ENCODE data around the gene NDUFA8. TPM values are rescaled to one million over a fixed set of nuclear protein-coding genes. Genes with fewer than 3 reads are reported as not detected.

NDUFA8 gene
- polyA plus RNA-seq, 1 donor: 58.6 TPM

GRCh38 chr9:122184551-122184950 is 25.0 kb upstream of the NDUFA8 start:
- no peak for DNase-seq

- no peak for DNase-seq
Observed at GRCh38 chr9:122183501-122183900, 23.9 kb upstream of the NDUFA8 start.

GRCh38 chr9:122180633-122181032 is 21.1 kb upstream of the NDUFA8 start:
- no peak for DNase-seq

GRCh38 chr9:122179690-122180074 is 20.1 kb upstream of the NDUFA8 start:
- DNase-seq: no peak

DNA sequence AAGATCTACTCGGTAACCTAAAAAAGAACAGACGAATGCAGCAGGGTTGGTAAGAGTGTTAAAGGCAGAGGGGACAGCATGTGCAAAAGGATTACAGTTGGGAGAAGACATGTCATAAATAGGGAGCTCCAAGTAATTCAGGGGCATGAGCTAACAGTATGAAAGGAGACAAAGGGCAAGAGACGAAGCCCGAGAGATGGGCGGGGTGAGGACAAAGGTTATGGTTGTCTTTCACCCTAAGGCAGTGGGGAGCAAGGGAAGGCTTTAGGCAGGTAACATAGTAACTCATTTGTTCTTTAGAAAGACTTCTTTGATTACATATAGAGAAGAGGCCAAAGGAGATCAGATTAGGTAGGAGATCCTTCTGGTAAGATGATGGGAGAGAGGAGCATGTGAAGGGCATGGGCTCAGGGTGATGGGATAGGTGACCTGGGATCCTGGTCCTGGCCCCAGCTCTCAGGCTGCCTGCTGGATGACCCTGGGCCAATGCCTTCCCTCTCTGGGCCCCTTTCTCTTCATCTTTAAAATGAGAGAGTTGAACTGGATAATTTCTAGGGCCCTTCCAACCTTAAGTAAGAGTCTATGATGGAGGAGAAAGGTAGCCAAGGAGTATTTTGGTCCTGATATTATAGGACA is 19.6 kb upstream of the NDUFA8 start:
- DNase-seq: no peak

DNA sequence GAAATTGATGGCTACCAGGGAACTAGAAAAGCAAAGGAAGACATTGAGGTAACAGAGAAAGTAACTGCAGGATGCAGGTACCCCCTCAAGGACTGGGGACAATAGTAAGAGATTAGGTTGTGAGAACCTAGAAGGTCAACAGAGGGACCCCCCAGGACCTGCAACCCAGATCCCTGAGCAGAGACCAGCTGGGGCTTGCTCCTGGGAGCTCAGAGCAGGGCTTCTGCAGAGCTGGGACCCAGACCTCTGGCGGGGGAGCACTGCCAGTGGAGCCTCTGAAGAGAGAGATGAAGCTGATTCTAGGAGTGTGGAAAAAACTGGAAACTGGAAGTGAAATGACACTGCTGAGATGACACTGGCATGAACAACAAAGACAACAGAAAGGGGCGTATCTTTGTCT is 17.3 kb upstream of the NDUFA8 start:
- DNase-seq: no peak

DNA sequence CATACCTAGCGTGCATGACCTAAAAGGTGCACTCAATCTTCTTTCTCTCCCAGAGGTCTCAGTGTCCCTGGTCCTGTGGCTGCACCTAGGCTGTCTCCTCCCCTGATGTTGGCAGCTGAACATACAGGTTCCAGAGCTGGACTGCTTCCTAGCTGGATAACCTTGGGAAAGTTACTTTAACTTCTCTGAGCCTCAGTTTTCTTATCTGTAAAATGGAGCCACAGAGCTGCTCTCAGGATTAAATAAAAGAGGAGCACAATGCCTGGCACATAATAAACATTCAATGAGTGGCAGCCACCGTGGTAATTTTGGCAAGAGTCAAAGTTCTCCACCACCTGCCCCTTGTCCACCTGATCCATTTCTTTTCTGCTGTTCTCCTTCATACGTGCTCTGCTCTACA is 14.1 kb upstream of the NDUFA8 start:
- DNase-seq: no peak

DNA sequence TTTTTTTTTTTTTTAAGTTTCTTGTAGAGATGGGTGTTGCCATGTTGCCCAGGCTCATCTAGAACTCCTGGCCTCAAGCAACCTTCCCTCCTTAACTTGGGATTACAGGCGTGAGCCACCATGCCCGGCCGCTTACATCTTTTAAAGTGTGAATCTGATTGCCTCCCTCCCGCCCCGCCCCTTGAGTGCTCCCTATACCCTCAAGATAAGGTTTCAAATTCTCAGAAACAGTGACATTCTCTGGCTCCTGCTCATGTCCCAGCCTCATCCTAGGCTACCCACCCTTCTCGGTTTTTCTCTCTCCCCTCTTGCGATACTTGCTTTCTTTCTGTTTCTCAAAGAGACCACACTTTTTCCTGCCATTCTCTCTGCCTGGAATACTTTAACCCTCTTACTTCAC is 12.6 kb upstream of the NDUFA8 start:
- no peak for DNase-seq

DNA sequence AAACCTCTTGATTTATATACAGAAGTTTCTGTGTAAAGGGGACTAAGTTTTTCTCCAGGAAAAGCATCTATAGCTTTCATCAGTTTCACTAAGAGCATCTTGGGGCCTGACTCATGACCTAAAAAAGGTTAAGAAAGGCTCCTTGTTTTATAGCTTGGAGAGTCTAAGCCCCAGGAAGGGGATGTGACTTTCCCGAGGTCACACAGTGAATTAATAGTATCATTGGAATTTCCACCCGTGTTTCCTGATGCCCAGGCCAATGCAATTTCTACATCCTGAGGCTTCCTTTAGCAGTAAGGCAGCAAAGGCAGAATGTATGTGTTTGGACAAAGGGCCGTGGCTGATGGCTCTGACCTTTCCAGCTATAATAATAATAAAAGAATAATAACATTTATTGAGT is 8.8 kb upstream of the NDUFA8 start:
- no peak for DNase-seq

DNA sequence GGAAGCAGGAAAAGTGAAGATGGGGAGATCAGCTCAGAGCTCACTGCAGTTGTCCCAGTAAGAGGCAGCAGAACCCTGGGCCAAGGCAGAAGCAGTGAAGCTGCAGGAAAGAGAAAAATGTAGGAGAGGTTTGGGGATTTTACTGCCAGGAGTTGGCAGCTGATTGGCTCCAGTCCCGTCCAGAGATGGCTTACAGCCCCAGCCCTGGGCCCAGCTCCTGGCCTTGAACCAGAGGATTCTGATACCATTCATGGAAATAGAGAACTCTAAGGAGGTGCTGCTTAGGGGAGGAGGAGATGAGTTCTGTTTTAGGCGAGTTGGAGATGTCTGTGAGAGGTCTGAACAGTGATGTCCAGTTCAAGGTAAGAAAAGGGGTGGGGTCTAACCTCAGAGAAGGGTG is 4.7 kb upstream of the NDUFA8 start:
- DNase-seq: no peak

GRCh38 chr9:122162415-122162814 is 2.8 kb upstream of the NDUFA8 start:
- no peak for DNase-seq

GRCh38 chr9:122159925-122160246 is 307 bp upstream of the NDUFA8 start:
- DNase-seq: no peak

GRCh38 chr9:122158202-122158601 is 1.4 kb downstream of the NDUFA8 start:
- no peak for DNase-seq

DNA sequence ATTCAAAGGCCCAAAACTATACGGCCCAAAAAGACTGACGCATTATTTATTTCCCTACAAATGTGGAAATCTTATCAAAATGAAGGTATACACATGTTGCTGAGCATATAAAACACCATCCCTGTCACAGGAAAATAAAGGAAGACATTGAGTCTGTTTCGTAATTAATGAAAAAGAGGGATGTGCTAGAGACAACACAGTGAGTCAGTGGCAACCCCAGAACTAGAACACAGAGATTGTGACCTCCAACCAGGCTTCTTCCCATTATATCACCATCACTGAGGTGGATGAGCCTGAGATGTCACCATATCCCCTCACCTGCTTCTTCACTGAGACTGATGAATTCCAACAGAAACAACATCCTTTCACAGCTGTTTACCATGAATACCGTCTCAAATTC is 3.8 kb downstream of the NDUFA8 start:
- DNase-seq: no peak

DNA sequence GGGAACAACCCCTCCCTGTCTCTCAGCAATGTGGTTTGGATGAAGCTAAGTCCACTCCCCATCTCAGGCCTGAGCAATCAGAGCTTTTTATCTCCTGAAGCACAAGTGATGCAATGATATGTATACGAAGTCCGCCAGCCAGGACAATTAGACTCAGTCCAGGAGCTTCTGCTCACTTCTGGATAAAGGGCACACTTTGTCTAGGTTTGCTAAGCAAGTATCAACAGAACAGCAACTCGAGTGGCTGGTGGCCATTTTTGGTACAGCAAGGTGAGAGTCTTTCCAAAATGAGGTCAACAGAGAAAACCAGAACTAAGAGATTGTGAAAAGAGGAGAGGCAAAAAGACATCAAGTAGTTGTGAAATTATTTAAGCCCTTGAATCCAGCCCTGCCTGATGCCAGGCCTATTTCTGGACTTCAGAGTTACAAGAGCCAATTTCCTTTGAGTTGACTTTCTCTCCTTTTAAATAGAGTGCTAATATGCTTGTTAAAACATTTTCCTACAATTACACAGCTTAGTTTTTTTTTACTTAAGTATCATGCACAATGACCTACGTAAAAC is 8.2 kb downstream of the NDUFA8 start:
- DNase-seq: no peak

DNA sequence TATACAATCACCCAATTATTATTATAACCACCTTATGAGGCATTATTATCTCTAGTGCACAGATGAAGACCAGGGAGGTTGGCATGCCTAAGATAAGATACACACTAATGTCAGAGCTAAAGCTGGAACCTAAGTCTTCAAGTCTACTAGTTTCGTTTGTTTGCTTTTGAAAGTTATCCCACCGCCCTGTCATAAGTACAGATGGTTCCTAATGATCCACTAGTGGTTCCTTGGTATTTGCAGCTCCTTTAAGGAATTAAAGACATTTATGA is 14.1 kb downstream of the NDUFA8 start:
- DNase-seq: no peak

DNA sequence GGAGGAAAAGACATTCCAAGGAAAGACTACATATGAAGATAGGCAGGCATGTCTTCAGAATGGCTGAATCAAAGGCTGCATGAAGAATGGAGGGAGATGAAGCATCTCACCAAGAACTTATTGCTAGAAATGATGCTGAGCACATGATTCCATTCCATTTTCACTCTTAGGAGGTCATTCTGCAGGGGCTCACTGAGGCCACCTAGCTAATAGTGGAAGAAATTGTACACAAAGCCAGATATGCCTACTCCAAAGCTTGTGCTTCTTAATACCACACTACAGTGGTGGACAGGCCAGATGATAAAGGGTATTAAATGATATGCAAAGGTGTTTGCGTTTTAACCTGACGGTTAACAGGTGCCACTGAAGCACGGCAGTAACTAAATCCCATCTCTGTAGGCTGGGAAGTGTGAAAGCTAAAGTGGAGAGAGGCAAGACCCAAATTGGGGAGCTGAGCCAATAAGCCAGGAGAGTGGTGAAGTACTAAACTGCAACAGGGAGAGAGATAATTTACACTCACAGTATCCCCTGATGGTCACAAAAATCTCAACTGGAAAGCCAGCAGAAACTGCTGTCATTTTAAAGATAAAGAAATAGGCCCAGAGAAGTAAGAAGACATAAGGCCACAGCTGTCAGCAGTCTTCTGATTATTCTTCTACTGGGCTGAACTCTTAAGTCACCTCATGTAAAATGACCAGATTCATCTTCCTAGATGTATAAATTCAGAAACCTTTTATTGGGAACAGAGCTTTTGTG is 14.6 kb downstream of the NDUFA8 start:
- no peak for DNase-seq

DNA sequence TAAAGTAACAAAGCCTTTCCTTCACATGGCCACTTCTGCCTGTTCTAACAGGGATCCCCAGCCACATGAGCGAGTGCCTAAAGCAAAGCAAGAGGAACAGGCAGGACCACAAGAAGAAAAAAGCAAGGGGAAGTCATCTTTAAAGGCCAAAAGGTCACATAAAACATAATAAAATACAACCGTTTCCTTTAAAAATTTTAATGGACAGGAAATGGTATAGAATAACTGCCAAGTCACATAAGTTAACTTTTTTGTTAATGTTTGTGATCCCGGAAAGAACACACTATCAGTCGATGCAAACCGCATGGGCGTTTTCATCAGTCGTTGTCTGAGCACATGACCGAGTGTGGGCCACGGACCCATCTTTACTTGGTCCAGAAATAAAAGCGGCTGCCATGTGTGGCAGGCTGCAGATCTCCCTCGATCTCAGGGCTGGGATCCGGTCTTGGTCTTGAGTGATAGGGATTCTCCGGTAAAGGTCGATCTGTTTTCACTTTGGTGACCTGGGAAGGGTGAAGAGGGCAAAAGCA is 15.6 kb downstream of the NDUFA8 start:
- DNase-seq: no peak

DNA sequence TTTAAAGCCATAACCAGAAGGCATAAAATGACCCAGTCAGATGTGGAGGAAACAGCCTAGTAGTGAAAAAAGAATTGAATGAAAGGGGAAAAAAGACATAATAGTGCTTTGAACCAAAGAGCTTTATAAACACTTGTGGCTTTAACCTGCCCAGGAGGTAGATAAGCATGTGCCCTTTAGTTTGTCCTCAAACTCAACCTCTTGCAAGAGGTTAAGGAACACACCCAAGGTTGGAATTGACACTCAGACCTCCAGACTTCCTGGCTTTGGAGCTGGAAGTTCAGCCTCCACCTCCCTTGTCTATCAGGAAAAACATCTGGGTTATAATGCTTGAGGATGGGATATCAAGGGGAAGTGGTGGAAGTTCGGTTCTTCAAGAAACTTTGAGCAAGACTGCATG is 16.3 kb downstream of the NDUFA8 start:
- no peak for DNase-seq

DNA sequence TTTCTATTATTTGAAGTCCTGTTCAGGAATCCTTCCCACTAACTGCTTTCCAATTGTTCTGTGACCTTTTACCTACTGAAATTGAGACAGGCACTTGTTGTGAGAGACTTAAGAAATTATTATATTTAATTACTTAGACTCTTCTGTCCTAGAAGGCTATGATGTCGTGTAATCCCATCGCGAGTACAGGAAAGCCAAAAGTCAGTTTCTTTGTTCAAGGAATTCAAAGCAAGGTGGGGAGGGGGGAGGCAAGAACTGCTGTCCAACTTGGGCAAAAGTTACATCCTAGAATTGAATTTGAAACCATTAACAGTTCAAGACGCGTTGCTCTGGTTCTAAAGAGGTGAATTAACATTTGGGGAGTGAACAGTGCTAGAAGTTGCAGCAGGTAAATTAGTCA is 17.9 kb downstream of the NDUFA8 start:
- DNase-seq: no peak

DNA sequence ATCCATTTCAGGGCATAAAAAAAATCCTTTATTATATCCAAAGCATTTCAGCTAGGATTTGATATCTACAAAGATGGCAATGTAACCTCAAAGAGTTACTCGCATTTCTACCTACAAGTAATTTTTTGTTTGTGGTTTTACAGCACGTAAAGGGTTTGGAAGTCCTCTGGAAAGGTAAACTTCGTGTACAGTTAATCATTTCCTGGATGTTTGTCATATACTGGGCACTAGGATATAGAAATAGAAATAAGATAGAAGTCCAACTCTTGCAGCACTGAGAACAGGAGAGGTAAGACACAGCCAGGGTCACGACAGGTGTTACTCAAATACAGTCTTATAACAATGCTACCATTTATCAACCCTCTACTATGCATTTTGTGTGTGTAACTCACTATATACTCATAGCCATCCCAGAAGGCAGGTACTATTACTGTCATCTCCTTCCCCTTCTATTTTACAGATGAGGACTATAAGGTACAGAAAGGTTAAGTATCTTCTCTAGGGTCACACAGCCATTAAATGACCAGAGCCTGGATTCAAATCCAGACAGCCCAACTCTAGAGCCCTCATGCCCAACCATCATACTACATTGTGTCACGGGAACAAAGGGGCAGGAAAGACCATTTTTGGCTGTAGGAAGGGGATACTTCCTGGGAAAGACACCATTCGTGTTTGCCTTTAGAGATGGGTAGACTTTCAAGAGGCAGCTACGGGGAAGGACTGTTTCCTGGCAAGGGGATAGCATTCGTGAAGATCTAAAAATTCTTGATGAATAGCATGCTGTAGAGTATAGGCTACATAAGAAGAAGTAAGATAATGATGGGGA is 19.0 kb downstream of the NDUFA8 start:
- no peak for DNase-seq

DNA sequence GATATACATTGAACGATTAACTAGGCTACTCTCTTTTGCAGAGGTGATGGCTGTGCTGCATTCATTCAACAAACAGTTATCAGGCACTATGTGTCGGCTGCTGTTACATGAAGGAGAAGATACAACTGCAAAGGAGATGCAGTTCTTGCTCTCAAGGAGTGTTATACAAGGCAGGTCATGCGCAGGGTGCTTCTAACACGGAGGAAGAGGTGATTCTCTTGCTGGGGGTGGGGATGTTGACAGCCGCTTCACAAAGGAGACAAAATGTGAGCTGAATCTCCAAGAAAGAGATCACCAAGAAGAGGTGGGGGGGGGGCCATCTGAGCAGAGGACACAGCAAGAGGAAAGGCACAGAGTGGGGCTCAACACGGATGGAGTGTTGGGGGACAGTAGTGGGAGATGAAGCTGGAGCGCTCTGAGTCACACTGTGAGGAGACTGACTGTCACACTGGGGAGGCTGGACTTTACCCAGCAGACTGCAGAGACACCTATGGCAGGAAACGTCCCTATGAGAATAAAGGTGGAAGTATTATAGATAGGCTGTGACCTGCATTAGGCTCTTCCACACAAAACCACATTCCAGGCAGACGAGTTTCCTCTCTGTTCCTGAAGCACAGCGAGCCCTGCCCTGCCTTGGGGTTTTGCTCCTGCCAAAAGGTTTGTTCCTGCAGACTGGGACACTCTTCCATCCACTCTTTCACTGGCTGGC is 20.9 kb downstream of the NDUFA8 start:
- no peak for DNase-seq

- no peak for DNase-seq
Observed at GRCh38 chr9:122135529-122135859, 24.1 kb downstream of the NDUFA8 start.

Measured in hindlimb muscle (tissue), 1 donor.